Tibial nerve (tissue), 4 donors: ENCODE data around the gene IL1RN. TPM values are rescaled to one million over a fixed set of nuclear protein-coding genes. Genes with fewer than 3 reads are reported as not detected.
A peak's percentile ranks its signal among the peaks of the same experiment; 100 is the strongest.

Source experiments
- DNase-seq, 2 donors: peaks; one replicate each; pipeline ENCODE4 v3.0.0-alpha.2; 2019; ENCODE audit warnings: low spot score in 2 of 2
- H3K27ac ChIP-seq, 4 donors: fragments of 200-600 bp; sonication (generic) in 3 of 4; one replicate each; pipeline ENCODE4 v1.5.1; 2017 to 2019; ENCODE audit warnings: mild to moderate bottlenecking in 1 of 4
- H3K27me3 ChIP-seq, 2 donors: fragments of 200-600 bp; sonication (generic) in 1 of 2; one replicate each; pipeline versions ENCODE4 v1.5.1 to v1.6.0; 2017 to 2019
- H3K36me3 ChIP-seq, 3 donors: fragments of 200-600 bp; sonication (generic); one replicate each; pipeline ENCODE4 v1.5.1; 2018 to 2019
- H3K4me1 ChIP-seq, 4 donors: fragments of 200-600 bp; sonication (generic) in 3 of 4; one replicate each; pipeline ENCODE4 v1.5.1; 2017 to 2019
- H3K4me3 ChIP-seq, 4 donors: fragments of 200-600 bp; sonication (generic) in 3 of 4; one replicate each; pipeline ENCODE4 v1.5.1; 2017 to 2019; ENCODE audit warnings: mild to moderate bottlenecking in 1 of 4, moderate library complexity in 1 of 4
- H3K9me3 ChIP-seq, 4 donors: fragments of 200-600 bp; sonication (generic) in 3 of 4; one replicate each; pipeline ENCODE4 v1.5.1; 2017 to 2019
- EP300 ChIP-seq, 2 donors: sonication (generic); formaldehyde crosslinking; IDR thresholded peaks; one replicate each; pipeline ENCODE4 v1.6.1; 2017; ENCODE audit warnings: antibody characterized with exemption in 2 of 2, mild to moderate bottlenecking in 1 of 2
- POLR2A ChIP-seq, 2 donors: fragments of 450-650 bp; IDR thresholded peaks; one replicate each; pipeline ENCODE4 v1.6.1; 2017; ENCODE audit warnings: antibody characterized with exemption in 2 of 2, mild to moderate bottlenecking in 2 of 2, moderate library complexity in 2 of 2
- WGBS, 2 donors: methylation state at CpG; one replicate each; pipeline ENCODE4 v1.1.5; 2018; 5-methylcytosine and 5-hydroxymethylcytosine counted together
- total RNA-seq, 4 donors: library from RNA; depleted of rRNA; stranded (reverse); fragments of >200 nt; gene quantifications; one replicate each; pipeline ENCODE4 v1.1.0, GENCODE V29; 2016
- TF ChIP-seq, protein P1 (sequence below), 5 experiments: fragments of 200-600 bp in 3 of 5; fragments of 450-650 bp in 2 of 5; sonication (generic) in 3 of 5; IDR thresholded peaks; one replicate each; pipeline ENCODE4 v1.5.1; 2016 to 2019; ENCODE audit warnings: antibody characterized with exemption in 5 of 5, mild to moderate bottlenecking in 3 of 5, moderate library complexity in 2 of 5

The IL1RN gene
- total RNA-seq, 4 donors from 2014 or later = 0.59 TPM; not detected in 3

- DNase-seq = no peak
- H3K27ac ChIP-seq = no peak overlapping the region
Observed at GRCh38 chr2:113178069-113178746, 50.8 kb downstream of the IL1RN start.

DNA sequence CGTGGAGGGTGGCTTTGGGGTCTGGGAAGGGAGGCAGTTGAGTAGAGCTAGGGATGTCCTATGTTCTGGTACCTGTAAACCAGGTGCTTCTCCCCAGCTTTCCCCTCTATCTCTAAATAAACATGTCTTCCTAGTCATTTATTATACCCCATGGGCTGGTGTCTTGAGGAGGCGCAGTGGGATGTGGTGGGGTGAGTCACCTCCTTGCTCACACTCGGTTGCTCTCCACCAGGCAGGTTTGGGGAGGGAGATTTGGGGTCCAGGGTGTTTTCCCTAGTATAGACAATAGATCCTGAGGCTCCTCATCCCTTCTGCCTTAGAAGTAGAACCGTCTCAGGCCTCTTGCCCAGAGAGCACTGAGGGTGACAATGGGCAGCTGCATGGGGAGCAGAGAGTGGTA lies 51.5 kb downstream of the IL1RN start:
- WGBS, 2 donors = 90 to 93% methylated on average over 4 of the region's 4 CpGs
- H3K4me1 ChIP-seq = peaks cover 0 to 31% (median 3%) of the 10 kb centered on the region in 4 donors
- no peak overlapping the region for H3K4me3 ChIP-seq
- no peak for DNase-seq
- H3K27me3 ChIP-seq = no peaks in the 10 kb centered on the region
- H3K36me3 ChIP-seq = no peaks in the 10 kb centered on the region
- H3K27ac ChIP-seq = no peak overlapping the region
- TF ChIP-seq, protein P1, sequence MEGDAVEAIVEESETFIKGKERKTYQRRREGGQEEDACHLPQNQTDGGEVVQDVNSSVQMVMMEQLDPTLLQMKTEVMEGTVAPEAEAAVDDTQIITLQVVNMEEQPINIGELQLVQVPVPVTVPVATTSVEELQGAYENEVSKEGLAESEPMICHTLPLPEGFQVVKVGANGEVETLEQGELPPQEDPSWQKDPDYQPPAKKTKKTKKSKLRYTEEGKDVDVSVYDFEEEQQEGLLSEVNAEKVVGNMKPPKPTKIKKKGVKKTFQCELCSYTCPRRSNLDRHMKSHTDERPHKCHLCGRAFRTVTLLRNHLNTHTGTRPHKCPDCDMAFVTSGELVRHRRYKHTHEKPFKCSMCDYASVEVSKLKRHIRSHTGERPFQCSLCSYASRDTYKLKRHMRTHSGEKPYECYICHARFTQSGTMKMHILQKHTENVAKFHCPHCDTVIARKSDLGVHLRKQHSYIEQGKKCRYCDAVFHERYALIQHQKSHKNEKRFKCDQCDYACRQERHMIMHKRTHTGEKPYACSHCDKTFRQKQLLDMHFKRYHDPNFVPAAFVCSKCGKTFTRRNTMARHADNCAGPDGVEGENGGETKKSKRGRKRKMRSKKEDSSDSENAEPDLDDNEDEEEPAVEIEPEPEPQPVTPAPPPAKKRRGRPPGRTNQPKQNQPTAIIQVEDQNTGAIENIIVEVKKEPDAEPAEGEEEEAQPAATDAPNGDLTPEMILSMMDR (IDR thresholded peaks at IDR 0.05) = no peak
- TF ChIP-seq POLR2A (IDR thresholded peaks at IDR 0.05) (no peak), EP300 (IDR thresholded peaks at IDR 0.05) (no peak)
- no peaks in the 10 kb centered on the region for H3K9me3 ChIP-seq

More at GRCh38 chr2:113178069-113178746, 50.8 kb downstream of the IL1RN start:
- Histone ChIP-seq H3K4me1 (peaks cover 0 to 35% (median 3%) of the 10 kb centered on the region in 4 donors), H3K27me3 (no peaks in the 10 kb centered on the region), H3K9me3 (no peaks in the 10 kb centered on the region), H3K36me3 (no peaks in the 10 kb centered on the region), H3K4me3 (no peak overlapping the region)
- TF ChIP-seq EP300 (IDR thresholded peaks at IDR 0.05) (no peak), POLR2A (IDR thresholded peaks at IDR 0.05) (no peak)
- TF ChIP-seq, protein P1 (IDR thresholded peaks at IDR 0.05) = no peak
- WGBS, 2 donors = 88 to 93% methylated on average over 11 of the region's 11 CpGs

DNA sequence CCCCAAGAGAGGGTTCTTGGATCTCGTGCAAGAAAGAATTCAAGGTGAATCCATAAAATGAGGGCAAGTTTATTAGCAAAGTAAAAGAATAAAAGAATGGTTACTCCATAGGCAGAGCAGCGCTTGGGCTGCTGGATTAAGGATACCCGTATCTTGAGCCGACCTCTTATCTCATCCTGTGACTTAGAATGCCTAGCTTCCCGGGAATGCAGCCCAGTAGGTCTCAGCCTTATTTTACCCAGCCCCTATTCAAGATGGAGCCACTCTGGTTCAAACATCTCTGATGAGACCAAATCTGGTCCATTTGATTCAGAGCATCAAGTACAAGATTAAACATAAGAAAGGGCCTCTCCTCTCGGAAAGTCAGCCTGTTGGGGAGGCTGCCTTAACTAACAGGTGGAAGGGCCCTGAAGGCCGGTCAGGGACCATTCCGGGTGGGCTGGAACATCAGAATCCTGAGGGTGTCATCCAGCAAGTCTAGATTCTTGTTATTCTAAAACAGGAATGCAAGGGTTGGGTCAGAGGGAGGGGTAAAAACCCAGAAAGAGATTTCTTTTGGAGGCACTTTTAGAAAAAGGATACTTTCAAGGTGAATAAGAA lies 52.1 kb downstream of the IL1RN start:
- no peaks in the 10 kb centered on the region for H3K9me3 ChIP-seq
- no peak overlapping the region for H3K4me3 ChIP-seq
- WGBS, 2 donors = 86 to 87% methylated on average over 8 of the region's 8 CpGs
- H3K27ac ChIP-seq = no peak overlapping the region
- TF ChIP-seq, protein P1 (IDR thresholded peaks at IDR 0.05) = no peak
- TF ChIP-seq EP300 (IDR thresholded peaks at IDR 0.05) (no peak), POLR2A (IDR thresholded peaks at IDR 0.05) (no peak)
- DNase-seq = no peak
- H3K27me3 ChIP-seq = no peaks in the 10 kb centered on the region
- no peaks in the 10 kb centered on the region for H3K36me3 ChIP-seq
- H3K4me1 ChIP-seq = peaks cover 0 to 31% (median 3%) of the 10 kb centered on the region in 4 donors

DNA sequence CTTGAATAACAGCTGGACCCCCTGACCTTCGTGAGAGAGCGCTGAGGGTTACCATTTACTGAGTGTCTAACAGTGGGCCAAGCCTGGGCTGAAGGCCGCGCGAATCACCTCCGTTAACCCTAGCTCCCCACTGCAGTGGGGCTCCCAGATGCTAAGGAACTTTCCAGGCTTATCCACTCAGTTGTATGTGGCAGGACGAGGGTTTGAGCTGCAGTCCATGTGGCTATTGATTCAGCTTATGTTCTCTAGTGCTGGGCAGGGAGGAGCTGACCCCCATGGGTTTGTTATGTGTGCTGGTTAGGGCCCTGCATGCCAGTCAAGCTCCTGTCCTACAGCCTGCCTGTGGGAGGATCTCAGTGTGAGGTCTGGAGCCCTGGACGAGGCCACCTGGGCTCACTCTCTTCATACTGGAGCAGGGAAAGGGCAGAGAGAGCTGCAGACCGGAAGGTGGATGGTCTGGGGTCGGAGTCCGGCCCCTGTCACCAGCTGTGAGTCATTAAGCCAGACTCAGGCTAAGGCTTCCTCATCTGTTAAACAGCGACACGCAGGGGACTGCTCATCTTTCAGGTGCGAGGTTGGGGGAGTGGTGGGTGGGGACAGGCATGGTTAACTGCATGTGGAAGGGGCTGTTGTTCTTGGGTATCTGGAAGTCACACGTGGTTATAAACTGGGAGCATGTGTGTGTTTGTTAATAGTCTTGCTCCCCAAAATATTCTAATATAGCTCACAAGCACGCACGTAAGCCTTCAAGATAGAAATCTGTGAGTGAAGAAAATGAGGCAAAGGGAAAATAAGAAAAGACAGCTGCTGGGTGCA lies 52.9 kb downstream of the IL1RN start:
- Histone ChIP-seq H3K27ac (peak overlapping the region in 1 of 4 donors; percentile 0), H3K36me3 (no peaks in the 10 kb centered on the region), H3K27me3 (no peaks in the 10 kb centered on the region), H3K4me3 (no peak overlapping the region), H3K9me3 (no peaks in the 10 kb centered on the region), H3K4me1 (peaks cover 0 to 31% (median 6%) of the 10 kb centered on the region in 4 donors)
- no peak for DNase-seq
- 66 to 69% methylated on average over 17 of the region's 17 CpGs for WGBS, 2 donors
- TF ChIP-seq, protein P1 (IDR thresholded peaks at IDR 0.05) = no peak
- TF ChIP-seq EP300 (IDR thresholded peaks at IDR 0.05) = no peak
- no peak for TF ChIP-seq POLR2A (IDR thresholded peaks at IDR 0.05)
